ENCODE measurements around the gene PLEKHG4B. TPM values are rescaled to one million over a fixed set of nuclear protein-coding genes. Genes with fewer than 3 reads are reported as not detected.
"Not testable (repeated sequence)": the region's sequence is repeated elsewhere in the genome, so short reads cannot be mapped to it uniquely, and the experiment has no call there.

The PLEKHG4B gene
- polyA plus RNA-seq, 3 donors = not detected

- Mint-ChIP-seq H3K4me3 (peak within 1 kb of the TSS; percentile 96 to 98), H3K36me3 (peaks cover 15 to 32% of the 10 kb centered on the region in 2 donors), H3K27ac (peak within 1 kb of the TSS; percentile 73 to 90 (median 86)), H3K4me1 (peaks cover 46% of the 10 kb centered on the region)
- under 1% methylated on average over 69 of the region's 75 CpGs for WGBS (ENCODE audit: insufficient coverage)
- not testable (repeated sequence) for H3K36me3 ChIP-seq (replicated peaks in 1 of 2; ENCODE audit: control insufficient read depth in 1 of 2, insufficient read depth in 2 of 2, low read length in 2 of 2); H3K9me3 ChIP-seq (replicated peaks in 1 of 2; ENCODE audit: control insufficient read depth in 1 of 2, insufficient read depth in 1 of 2, low read length in 2 of 2); H3K9me3 Mint-ChIP-seq; H3K27me3 Mint-ChIP-seq (ENCODE audit: low read depth in 3 of 3); H3K27me3 ChIP-seq (ENCODE audit: control insufficient read depth in 2 of 2, insufficient read depth in 2 of 2, low read length in 2 of 2)
- H3K9ac ChIP-seq (ENCODE audit: insufficient read depth, low read length, poor library complexity, severe bottlenecking) = peak within 1 kb of the TSS; percentile 92
- peaks cover 24% of the 10 kb centered on the region in 2 donors for H3K4me1 ChIP-seq (ENCODE audit: control insufficient read depth in 1 of 2, insufficient read depth in 2 of 2, low read length in 2 of 2)
- intact Hi-C loops (cut with micrococcal nuclease) = loop anchor here in 1 of 2 donors (2.0 kb wide), 1 partner anchor 53 kb away; the partner anchor contains the start of gene PDCD6
- H3K4me2 ChIP-seq (replicated peaks; ENCODE audit: extremely low read depth, low read length, poor library complexity, severe bottlenecking) = peak within 1 kb of the TSS; percentile 83
- H3K79me2 ChIP-seq (ENCODE audit: insufficient read depth, low read length) = peaks cover 55% of the 10 kb centered on the region
- peak within 1 kb of the TSS; percentile 93 for H2AFZ ChIP-seq (ENCODE audit: insufficient read depth, low read depth, low read length, poor library complexity, severe bottlenecking)
- peak; percentile 92 to 94 (median 92) for DNase-seq
- peak within 1 kb of the TSS; percentile 84 to 97 (median 95) for H3K4me3 ChIP-seq (replicated peaks in 1 of 3; ENCODE audit: low read depth in 2 of 3, low read length in 3 of 3)
- H4K20me1 ChIP-seq (ENCODE audit: insufficient read depth, low read length) = peaks cover 39% of the 10 kb centered on the region
- H3K27ac ChIP-seq (ENCODE audit: low read depth in 1 of 2, low read length in 2 of 2) = peak within 1 kb of the TSS; percentile 44 to 81
Observed at GRCh38 chr5:217494-218456, 125.8 kb downstream of the PLEKHG4B start, which contains the start of the genes CCDC127 and SDHA. Gene CCDC127, minus strand, starts transcription at chr5:218153. Its CDS starts 1,304 bp downstream, at chr5:216849. Gene SDHA, plus strand, starts transcription at chr5:218320. Its CDS starts 36 bp downstream, at chr5:218356.

- Histone ChIP-seq H3K9ac (ENCODE audit: insufficient read depth, low read length, poor library complexity, severe bottlenecking) (peak overlapping the region; percentile 92), H3K4me1 (ENCODE audit: control insufficient read depth in 1 of 2, insufficient read depth in 2 of 2, low read length in 2 of 2) (peaks cover 25 to 27% of the 10 kb centered on the region in 2 donors), H3K4me2 (replicated peaks; ENCODE audit: extremely low read depth, low read length, poor library complexity, severe bottlenecking) (peak overlapping the region; percentile 83), H3K27ac (ENCODE audit: low read depth in 1 of 2, low read length in 2 of 2) (peak overlapping the region; percentile 32 to 81), H3K9me3 (replicated peaks in 1 of 2; ENCODE audit: control insufficient read depth in 1 of 2, insufficient read depth in 1 of 2, low read length in 2 of 2) (no peaks in the 10 kb centered on the region), H3K36me3 (replicated peaks in 1 of 2; ENCODE audit: control insufficient read depth in 1 of 2, insufficient read depth in 2 of 2, low read length in 2 of 2) (peaks cover under 1 to 7% of the 10 kb centered on the region in 2 donors), H3K79me2 (ENCODE audit: insufficient read depth, low read length) (peaks cover 61% of the 10 kb centered on the region), H2AFZ (ENCODE audit: insufficient read depth, low read depth, low read length, poor library complexity, severe bottlenecking) (peak overlapping the region; percentile 93), H3K27me3 (ENCODE audit: control insufficient read depth in 2 of 2, insufficient read depth in 2 of 2, low read length in 2 of 2) (no peaks in the 10 kb centered on the region), H3K4me3 (replicated peaks in 1 of 3; ENCODE audit: low read depth in 2 of 3, low read length in 3 of 3) (peak overlapping the region; percentile 84 to 97 (median 95)), H4K20me1 (ENCODE audit: insufficient read depth, low read length) (peaks cover 48% of the 10 kb centered on the region)
- peak; percentile 28 to 31 (median 31) for DNase-seq
- no peak for TF ChIP-seq CTCF (IDR thresholded peaks at IDR 0.05)
- under 1% methylated on average over 68 of the region's 73 CpGs for WGBS (ENCODE audit: insufficient coverage)
- peaks cover 53% of the 10 kb centered on the region for H3K4me1 Mint-ChIP-seq
- peaks cover 0 to 2% (median 0%) of the 10 kb centered on the region in 7 donors for H3K9me3 Mint-ChIP-seq
- peak overlapping the region; percentile 50 to 90 (median 77) for H3K27ac Mint-ChIP-seq
- peaks cover 12 to 31% of the 10 kb centered on the region in 2 donors for H3K36me3 Mint-ChIP-seq
- H3K4me3 Mint-ChIP-seq = peak overlapping the region; percentile 96 to 98
- H3K27me3 Mint-ChIP-seq (ENCODE audit: low read depth in 3 of 3) = no peaks in the 10 kb centered on the region
- intact Hi-C loops (cut with micrococcal nuclease) = loop anchor here in 1 of 2 donors (2.0 kb wide), 1 partner anchor 52 kb away; the partner anchor contains the start of gene PDCD6
Observed at GRCh38 chr5:218457-219291, 126.7 kb downstream of the PLEKHG4B start.

Measured in CD14-positive monocyte (primary cell).